GM12873 (cell line): ENCODE results near the gene PABPC1L.
A peak's percentile ranks its signal among the peaks of the same experiment; 100 is the strongest.

Experiments
- TF ChIP-seq, protein P1 (sequence below): IDR thresholded peaks from 2 replicates; pipeline ENCODE4 v1.5.1; 2012; ENCODE audit warnings: low read depth, mild to moderate bottlenecking, moderate library complexity, low read length, control low read depth; ENCODE audit not compliant: insufficient read depth; ENCODE audit errors: missing control alignments

The PABPC1L gene

DNA sequence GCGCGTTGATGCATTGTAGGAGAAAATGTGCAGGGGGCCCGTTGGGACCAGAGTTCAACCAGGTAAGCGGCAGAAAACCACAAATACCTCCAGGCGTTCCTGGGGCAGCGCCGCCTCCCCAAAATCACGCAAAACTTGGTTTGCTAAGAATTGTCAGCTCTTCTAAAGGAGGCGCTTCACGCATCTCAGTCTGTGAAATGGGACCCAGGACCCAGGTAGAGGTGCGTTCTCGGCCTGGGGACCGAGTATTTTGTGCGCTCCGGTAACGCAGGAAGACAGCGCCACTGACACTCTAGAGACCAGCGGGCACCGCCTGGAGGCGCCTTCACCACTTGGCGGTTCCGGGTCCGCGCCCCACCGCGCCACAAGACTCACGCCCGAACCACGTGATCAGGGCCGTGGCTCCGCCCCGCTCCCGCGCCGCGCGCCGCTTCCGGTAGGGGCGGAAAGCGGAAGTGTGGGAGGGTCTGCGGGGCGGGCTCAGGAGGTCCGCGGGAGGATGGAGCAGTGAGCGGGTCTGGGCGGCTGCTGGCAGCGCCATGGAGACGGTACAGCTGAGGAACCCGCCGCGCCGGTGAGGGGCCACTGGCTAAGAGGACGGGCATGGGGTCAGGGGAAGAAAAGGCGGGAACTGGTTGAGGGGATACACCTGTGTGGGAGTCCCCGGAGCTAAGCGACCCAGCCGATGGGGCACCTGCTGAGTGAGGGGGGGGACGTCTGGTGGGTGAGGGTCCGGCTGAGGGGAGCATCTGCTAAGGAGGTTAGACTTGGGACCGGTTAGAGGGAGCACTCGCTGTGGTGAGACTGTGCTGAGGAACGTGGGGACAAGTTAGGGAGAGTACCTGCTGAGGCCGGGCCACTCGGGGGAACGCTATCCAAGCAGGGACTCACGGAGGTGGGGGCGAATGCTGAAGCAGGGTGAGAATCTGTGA lies 56.4 kb downstream of the PABPC1L start, which contains the start of gene STK4:
TSS of gene STK4 (plus strand) at position 483 of the 932 bp plus-strand sequence. CDS start at position 540, 57 bp downstream.
- TF ChIP-seq, protein P1, sequence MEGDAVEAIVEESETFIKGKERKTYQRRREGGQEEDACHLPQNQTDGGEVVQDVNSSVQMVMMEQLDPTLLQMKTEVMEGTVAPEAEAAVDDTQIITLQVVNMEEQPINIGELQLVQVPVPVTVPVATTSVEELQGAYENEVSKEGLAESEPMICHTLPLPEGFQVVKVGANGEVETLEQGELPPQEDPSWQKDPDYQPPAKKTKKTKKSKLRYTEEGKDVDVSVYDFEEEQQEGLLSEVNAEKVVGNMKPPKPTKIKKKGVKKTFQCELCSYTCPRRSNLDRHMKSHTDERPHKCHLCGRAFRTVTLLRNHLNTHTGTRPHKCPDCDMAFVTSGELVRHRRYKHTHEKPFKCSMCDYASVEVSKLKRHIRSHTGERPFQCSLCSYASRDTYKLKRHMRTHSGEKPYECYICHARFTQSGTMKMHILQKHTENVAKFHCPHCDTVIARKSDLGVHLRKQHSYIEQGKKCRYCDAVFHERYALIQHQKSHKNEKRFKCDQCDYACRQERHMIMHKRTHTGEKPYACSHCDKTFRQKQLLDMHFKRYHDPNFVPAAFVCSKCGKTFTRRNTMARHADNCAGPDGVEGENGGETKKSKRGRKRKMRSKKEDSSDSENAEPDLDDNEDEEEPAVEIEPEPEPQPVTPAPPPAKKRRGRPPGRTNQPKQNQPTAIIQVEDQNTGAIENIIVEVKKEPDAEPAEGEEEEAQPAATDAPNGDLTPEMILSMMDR: peak; percentile 65

DNA sequence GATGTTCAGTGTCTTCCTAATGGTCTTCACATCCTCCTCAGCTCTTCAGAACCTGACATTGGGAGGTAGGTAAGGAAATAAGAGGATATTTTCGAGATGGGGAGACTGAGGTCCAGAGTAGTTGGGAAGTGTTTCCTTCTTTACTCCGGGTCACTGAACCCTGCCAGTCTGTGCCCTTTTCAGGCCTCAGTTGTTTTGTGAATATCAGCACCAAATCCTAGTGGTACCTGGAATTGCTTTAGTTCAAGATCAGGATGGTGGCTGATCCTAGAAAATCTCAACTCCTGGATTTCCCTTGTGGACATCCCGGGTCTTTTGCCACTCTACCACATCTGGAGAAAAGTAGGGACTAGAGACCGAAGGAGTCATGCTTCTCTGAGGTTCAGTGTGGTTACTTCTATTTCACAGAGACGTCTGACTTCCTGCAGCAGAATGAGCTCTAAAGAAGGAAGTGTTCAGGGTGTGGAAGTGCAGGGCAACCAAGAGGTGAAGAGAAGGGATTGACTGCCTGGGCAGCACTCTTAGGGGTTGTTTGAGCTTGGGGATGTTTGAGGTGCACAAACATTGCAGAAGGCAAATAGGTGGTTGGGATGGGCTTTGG lies 57.4 kb downstream of the PABPC1L start:
- TF ChIP-seq, protein P1: no peak

DNA sequence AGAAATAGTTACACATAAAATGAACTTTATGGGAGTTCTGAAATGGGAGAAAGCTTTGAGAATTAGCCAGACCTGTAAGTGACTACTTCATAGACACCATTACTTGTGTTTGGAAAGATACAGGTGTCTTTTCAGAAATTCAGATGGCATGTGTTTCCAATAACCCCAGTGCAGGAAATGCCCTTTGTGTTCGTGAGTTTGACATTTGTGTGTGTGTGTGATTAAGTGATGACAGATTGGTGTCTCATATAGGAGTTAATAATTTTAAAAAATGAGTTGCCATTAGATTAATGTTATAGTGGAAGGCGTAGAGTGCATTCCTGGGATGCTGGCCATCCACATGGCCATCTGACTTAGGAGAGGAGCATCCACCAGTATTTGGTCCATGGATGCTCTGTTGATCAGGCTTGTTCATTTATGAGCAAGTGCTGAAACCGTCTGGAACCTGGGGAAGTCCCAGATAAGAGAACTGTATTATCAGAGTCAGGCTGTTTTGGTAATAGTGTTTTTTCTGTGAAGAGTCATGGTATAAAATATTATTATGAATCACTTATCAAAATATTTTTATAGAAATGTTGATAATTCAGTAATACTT lies 59.5 kb downstream of the PABPC1L start:
- TF ChIP-seq, protein P1: no peak

DNA sequence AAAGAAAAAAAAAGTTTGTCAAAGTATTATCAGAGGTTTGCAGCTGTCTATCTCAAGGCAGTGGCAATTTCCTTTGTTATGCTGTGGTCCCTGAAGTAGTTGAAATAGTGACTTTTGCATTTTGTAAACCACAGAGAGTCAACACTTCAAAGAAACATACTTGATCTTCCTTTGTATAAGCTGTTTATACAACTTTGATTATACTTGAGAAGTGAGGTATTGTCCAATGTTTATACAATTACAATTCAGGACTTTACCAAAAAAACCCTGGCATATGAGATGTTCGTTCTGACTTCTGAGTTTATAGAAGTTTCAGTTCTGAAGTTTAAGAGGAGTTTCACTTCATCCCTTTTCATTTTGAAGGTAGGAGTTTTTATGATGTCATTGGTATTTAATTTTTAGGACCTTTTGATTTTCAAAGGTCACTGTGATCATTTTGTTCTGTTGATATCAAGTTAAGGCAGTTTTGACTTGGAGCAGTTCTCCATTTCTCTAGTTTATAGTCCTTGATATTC lies 60.4 kb downstream of the PABPC1L start:
- TF ChIP-seq, protein P1: no peak

DNA sequence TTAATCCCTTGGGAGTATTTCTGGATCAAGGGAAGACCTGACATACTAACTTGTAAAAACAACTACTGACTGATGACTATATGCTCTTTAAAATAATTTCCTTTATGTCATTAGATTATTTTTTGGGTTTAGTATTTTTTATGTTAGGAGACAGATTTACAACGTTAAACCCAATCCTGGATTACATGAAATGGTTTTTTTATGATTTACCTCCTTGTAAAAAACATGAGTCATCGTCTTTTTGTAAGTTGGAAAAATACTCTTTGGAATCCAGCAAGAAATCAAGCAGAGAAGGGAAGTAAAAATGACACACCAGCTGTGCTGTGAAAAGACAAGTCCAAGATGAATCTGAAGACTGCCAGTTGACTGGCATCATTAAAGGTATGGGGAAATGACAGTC lies 63.2 kb downstream of the PABPC1L start:
- TF ChIP-seq, protein P1: no peak

DNA sequence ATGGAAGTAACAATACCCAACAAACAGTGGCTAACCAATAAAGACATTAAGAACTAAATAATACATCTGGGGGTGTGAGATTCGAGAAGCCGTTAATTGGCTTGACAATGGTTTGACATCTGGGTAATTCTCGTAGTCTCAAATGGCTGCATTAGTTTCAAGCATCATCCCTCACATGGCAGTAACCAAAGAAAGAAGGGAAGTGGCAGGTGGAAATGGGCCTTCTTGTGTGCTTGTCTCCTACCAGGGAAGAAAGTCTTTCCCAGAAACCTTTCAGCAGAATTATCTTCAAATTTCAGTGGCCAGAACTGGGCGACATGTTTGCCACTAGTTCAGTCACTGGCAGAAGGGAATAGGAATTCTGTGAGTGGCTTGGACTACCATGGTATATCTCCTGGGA lies 66.8 kb downstream of the PABPC1L start:
- TF ChIP-seq, protein P1: no peak

DNA sequence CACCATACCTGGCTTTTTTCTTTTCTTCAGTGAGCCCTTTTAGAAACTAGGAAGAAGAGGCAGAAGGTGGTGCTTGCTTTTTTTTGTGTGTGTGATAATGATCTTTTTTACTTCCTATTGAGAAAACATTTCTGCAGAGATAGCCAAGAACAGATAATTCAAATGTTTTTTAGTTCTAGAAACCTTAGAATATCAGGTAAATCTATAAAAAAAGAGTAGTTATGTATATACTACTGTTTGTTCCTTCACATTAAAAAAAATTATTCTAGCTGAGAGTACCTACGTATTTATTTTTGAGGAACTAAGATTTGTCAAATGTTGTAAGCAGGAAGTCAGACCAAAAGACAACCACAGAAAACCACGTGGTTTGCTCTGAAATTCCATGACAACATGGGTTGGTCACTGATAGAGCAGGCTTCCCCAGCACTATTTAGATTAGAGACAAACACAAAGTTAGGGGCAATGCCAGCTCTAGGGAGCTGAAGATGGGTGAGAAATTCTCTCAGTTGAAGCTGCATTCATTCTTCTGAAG lies 69.3 kb downstream of the PABPC1L start:
- TF ChIP-seq, protein P1: no peak
